Measurements from ENCODE around the gene CLDN34.

GRCh38 chrX:9983441-9983840 is 16.3 kb downstream of the CLDN34 start:
- TF ChIP-seq, protein P1, sequence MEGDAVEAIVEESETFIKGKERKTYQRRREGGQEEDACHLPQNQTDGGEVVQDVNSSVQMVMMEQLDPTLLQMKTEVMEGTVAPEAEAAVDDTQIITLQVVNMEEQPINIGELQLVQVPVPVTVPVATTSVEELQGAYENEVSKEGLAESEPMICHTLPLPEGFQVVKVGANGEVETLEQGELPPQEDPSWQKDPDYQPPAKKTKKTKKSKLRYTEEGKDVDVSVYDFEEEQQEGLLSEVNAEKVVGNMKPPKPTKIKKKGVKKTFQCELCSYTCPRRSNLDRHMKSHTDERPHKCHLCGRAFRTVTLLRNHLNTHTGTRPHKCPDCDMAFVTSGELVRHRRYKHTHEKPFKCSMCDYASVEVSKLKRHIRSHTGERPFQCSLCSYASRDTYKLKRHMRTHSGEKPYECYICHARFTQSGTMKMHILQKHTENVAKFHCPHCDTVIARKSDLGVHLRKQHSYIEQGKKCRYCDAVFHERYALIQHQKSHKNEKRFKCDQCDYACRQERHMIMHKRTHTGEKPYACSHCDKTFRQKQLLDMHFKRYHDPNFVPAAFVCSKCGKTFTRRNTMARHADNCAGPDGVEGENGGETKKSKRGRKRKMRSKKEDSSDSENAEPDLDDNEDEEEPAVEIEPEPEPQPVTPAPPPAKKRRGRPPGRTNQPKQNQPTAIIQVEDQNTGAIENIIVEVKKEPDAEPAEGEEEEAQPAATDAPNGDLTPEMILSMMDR (IDR thresholded peaks at IDR 0.05): no peak
- no peak for TF ChIP-seq POLR2A (IDR thresholded peaks at IDR 0.05)
